ENCODE data around the gene ERP27. TPM values are rescaled to one million over a fixed set of nuclear protein-coding genes. Genes with fewer than 3 reads are reported as not detected.

The ERP27 gene
- total RNA-seq, 1 donor, result 0.18 TPM

- no peak for TF ChIP-seq CTCF (IDR thresholded peaks at IDR 0.05; ENCODE audit: insufficient read depth, low read length)
- H3K4me3 ChIP-seq (ENCODE audit: low read depth, low read length), result no peak overlapping the region
- DNase-seq (ENCODE audit: low read depth), result no peak
These were observed 12.8 kb upstream of the ERP27 start for GRCh38 chr12:14950982-14951746.

GRCh38 chr12:14950421-14950820 is 12.1 kb upstream of the ERP27 start:
- H3K4me3 ChIP-seq (ENCODE audit: low read depth, low read length), result no peak overlapping the region
- TF ChIP-seq CTCF (IDR thresholded peaks at IDR 0.05; ENCODE audit: insufficient read depth, low read length), result no peak
- no peak for DNase-seq (ENCODE audit: low read depth)

- TF ChIP-seq CTCF (IDR thresholded peaks at IDR 0.05; ENCODE audit: insufficient read depth, low read length), result no peak
- H3K4me3 ChIP-seq (ENCODE audit: low read depth, low read length), result no peak overlapping the region
- no peak for DNase-seq (ENCODE audit: low read depth)
These were observed 11.3 kb upstream of the ERP27 start for GRCh38 chr12:14949631-14950030.

GRCh38 chr12:14948672-14949071 is 10.3 kb upstream of the ERP27 start:
- H3K4me3 ChIP-seq (ENCODE audit: low read depth, low read length), result no peak overlapping the region

GRCh38 chr12:14946861-14947260 is 8.5 kb upstream of the ERP27 start:
- no peak for TF ChIP-seq CTCF (IDR thresholded peaks at IDR 0.05; ENCODE audit: insufficient read depth, low read length)
- DNase-seq (ENCODE audit: low read depth), result no peak
- H3K4me3 ChIP-seq (ENCODE audit: low read depth, low read length), result no peak overlapping the region

More at GRCh38 chr12:14948672-14949071, 10.3 kb upstream of the ERP27 start:
- DNase-seq (ENCODE audit: low read depth), result peak; percentile 71
- TF ChIP-seq CTCF (IDR thresholded peaks at IDR 0.05; ENCODE audit: insufficient read depth, low read length), result no peak

- TF ChIP-seq CTCF (IDR thresholded peaks at IDR 0.05; ENCODE audit: insufficient read depth, low read length), result no peak
- H3K4me3 ChIP-seq (ENCODE audit: low read depth, low read length), result no peak overlapping the region
These were observed 7.8 kb upstream of the ERP27 start for GRCh38 chr12:14946162-14946561.

More at GRCh38 chr12:14946162-14946561, 7.8 kb upstream of the ERP27 start:
- no peak for DNase-seq (ENCODE audit: low read depth)
